NCI-H524 (cell line): ENCODE results near the gene HMX1.

Experiments
- DNase-seq, 2 experiments: peaks; one replicate each; lab custom pipeline; 2025; lab: John Stamatoyannopoulos, UW

The HMX1 gene

DNA sequence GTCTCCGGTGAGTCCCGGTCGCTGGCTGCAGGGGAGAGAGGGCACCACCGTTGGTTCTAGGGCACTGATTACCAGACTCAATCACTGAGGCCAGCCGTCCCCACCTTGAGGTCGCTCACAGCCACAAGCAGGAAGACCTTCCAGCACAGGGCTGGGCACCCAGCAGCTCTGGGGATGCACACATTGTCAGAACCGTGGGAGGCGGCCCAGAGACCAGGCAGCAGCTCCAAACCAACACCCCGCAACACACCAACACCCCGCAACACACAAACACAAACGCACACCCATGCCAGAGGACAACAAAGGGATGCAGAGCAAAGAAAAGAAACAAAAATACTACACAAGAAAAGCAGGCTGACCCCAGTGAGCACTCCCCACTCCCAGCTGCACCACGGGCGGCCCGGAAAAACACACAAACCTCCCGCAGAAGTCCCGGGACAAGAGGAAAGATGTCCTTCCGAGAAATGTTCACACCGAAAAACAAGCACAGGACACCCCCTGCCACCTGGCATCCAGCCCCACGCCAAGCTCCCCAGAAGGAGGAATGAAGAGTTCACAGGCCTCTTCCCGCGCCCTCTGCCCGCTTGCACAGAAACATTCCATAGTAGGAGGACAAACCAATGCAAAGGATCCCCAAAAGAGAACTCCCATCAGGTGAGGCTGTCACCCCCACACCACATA, 3.2 kb downstream of the HMX1 start:
- no peak for DNase-seq

DNA sequence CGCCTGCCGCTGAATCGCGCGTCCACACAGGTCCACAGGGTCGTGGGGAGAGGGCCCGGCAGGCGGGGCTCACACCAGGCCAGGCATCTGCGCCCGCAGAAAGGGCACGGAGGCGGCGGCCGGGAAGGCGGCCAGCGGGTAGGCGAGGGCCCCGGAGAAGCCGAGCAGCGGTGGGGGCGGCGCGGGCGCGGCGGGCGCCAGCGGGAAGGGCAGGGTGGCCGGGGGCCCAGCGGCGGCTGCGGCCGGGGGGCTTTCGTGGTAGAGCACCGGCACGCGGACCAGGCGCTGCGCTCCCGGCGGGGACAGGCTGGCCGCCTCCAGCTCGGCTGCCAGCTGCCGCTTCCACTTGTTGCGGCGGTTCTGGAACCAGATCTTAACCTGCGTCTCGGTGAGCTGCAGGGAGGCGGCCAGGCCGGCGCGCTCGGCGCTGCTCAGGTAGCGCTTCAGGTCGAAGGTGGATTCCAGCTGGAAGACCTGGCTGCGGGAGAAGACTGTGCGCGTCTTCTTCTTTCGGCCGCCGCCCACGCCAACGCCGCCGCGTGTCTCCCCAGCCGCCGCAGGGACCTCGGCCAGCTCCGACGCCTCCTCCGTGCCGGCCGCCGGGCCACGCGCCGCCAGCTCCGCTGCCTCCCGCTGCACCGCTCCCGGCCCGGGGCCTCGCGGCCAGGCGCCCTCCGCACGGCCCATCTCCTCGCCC, 3.9 kb downstream of the HMX1 start:
- DNase-seq, result no peak

DNA sequence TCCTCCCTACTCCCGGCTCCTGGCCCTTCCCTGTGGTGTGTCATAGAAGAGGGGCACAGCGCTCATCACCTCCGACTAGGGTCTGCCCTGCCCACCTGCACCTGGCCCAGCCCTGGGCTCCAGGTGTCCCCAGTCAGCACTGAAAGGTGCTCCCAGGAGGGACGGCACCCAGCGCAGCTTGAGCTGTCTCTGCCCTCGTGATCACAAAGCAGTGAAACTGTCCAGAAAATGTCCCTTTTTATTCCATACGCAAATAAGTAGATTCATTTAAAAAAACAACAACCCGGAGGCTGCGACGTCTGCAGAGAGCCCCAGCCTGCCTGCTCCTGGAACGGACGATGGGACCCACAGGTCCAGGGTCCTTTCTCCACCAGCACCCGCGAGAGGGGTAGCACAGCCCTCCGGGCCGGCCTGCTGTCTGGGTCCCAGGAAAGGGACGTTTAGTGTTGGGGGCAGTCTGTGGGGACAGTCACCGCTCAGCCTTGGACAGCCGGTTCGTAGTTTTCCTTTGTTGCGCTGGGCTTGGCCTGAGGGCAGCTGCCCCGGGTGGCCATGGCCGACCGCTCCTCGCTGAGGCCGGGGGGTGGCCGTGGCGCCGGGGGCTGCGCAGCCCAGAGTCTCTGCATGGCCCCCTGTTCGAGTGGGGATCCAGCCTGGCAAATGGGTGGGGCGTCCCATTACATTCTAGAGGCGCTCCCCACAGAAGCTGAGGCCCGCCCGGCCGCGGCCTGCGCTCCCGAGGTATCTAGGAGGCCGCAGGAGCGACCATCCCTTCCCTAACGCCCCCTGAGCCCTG, 4.6 kb downstream of the HMX1 start:
- no peak for DNase-seq

DNA sequence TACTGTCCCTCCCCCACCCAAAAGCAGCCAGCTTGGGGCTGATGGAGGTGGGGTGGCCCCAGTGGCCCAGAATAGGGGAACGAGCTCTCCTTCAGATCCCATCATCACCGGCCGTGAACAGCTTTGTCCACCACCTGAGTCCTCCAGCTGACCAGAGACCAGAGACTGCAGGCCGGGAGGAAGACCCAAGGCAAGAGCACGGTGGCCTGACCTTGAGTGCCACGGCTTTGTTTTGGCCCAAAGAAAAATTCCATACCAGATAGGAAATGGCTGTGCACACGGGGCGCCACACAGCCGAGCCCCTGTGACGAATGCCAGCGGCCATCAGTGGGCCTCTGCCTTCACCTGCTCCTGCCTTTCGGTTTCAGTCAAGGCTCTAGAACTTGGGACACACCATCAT, 5.2 kb downstream of the HMX1 start:
- DNase-seq, result no peak

DNA sequence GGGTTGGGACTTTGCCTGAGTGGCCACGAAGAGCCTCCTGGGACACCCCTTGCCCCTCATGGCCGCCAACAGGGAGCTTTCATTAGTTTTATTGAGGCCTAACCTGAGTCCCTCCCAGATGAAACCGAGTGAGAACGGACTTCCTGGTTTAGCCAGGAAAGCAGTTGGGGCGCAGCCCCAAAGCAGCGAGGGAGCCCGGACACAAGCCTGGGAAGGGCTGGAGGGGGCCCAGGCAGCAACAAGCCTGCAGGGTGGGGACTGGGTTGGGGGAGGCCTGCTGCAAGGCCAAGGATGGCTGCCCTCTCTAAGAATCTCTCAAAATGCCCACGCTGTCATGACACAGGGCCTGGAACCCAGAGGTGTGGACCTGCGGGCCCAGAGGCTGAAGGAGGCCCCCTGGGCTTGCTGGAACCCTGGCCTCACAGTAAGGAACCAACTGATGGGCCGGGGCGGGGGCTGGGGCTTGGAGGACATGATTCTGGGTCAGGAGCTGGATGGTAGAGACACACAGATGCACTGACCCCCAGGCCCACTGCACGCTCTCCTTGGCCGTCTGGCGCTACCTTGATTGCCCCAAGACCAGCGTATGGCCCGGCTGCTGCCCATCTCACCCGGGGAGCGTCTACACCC, 5.8 kb downstream of the HMX1 start:
- DNase-seq, result no peak

DNA sequence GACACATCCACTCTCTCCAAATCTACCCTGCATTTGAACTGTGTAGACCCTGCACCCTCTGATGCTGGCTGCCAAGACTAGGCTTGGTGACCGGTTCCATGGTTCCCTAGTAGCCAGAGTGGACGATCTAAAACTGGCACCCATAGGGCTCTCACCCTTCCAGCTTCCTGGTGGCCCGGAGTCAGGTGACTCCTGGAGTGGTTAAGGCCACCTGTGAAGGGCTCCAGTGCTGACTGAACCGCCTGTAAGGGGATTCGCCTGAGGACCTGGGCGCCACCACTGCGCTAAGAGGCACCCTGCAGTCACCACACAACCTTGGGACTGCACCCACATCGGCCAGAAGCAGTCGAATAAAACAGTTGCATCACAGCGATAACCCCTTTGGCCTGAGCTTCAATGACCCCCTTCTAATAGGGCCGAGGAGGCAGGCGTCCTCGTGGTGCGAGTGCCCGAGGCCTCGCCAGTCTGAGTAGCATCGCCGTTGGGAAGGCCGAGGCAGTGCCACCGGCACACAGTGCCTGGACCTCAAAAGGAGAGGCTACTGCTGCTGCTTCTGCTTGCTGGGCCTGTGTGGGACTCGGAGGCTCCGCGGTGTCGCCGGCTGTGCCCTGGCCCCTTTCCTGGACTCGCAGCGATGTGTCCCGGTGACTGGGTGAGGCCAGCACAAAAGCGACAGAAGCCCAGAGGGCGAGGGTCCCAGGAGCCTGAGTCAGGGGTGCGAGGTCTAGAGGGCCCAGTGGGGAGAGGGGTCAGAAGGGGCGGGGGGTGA, 6.5 kb downstream of the HMX1 start:
- DNase-seq, result no peak

DNA sequence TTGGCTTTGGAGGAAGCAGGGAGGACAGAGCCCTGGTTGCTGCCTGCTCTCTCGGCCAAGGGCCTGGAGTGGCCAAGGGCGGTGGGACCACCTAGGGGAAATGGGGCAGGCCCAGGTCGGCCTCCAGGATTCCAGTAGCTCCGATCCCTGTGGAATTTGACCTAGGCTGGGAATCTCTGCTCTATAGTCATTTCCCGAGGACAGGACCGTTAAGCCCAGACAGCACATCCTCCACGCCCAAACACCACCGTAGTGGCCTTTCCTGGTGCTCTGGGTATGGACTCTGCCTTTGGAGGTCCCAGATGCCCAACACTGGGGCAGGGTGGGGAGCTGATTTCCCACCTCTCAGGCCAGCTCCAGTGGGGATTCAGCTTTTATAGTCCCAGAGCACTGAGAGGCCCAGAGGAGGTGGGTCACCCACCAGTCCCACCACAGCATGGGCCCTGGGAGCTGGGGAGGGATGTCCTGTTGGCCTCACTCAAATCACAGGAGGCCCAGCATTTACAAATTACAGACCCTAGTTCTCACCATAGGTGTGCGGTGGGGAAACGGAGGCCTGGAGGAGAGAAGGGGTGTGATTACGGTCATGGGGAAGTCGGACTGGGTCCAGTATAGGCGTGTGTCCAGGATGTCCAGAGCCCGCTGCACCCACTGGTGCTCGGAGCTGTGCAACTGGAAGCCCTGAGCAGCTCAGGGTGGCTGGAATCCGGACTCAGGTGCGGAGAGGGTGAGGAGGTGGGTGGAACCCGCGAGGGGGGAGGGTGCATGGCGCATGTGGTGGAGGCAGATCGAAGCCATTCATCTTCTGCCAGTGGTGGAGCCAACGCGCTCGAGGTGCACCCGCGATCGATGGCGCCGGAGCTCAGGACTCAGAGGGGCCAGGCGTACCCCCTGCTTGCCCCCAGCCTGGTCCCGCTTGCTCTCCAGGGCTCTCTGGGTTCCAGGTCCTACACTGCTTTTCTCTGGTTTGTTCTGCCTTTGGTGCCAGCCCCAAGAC, 7.7 kb downstream of the HMX1 start:
- DNase-seq, result no peak

DNA sequence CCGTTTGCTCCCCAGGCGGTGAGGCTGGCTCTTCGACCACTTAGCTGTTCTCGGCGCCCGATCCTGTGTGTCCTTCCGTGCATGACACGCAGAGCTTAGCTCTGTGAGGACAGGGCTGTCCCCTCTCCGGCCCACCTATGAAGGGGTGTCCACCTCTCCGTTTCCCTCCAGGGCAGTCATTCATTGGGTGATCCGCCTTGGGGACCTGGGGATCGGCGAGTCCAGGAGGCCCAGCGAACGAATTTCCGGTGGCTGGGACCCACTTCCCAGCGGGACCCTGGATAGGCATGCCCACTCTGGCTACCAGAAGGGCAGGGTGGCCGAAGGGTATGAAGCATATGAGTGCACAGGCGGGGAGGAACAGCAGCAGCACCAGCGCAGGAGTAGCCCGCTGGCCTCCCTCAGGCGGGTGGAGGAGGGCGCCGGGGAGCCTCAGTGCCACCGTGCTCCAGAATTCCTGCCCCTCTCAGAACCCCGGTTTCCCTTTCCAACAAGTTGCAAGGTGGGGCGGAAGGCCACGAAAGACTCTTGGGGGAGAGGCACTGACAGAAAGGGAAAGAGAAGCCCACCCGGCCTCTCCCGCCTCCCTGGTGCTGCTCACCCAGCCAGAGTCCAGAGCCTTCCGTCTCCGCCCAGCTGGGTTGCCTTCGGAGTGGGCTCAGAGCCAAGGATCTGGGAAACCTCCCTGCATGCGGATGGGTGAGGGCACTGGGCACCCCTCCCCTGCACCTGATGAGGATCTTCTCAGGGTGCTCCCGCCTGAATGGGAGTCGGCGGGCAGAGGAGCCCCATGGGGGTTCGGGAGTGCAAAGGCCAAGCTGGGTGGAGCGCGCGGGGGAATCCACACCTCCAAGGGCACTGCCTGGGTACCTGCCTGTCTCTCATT, 8.6 kb downstream of the HMX1 start:
- no peak for DNase-seq

DNA sequence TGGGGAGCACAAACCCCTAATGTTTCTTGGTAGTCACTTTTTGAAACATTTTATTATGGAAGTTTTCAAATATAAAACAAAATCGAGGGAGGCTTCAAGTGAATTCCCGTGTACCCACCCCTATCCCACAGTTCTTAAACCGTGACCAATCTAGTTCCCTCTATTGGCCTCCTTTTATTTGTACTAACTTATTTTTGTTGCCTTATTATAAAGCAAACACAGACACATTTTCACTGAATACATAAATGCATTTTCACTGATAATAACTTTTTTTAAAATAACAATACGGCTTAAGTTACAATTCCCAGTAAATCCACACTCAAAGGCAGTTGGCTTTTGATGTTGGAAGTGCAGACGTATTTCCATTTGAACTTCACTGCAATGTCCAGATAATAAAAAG, 9.3 kb downstream of the HMX1 start:
- DNase-seq, result no peak

DNA sequence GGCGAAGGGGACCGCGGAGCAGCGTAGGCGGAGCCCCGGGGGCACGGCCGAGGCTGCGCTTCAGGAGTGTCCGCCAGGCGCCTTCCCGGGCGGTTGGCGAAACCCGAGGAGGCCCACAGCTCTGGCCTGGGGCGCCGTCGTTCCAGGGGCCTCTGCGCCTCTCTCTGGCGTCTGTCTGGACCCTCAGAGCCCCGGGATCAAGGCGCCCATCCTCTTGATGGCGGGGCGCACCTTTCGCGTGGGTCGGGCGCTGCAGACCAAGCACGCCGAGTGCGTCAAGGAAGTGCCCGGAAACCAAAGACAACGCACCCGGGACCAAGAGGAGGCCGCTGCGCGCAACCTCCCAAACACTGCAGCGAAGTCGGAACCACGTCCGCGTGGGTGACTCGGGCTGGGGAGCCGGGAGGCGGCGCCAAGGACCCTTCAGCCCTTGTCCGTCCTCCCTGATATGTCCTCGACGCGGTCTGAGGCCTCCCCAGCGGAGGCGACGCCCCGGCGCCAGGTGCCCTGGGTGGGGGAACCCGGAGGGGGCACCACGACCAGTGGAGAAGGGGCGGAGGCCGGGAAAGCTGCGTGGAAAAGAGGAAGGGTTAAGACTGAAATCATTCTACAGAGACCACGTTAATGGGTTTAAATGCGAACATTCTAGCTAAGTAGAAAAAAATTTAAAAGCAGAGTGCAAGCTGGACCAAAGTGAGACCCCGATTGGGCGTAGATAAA, 9.9 kb downstream of the HMX1 start:
- DNase-seq, result no peak

DNA sequence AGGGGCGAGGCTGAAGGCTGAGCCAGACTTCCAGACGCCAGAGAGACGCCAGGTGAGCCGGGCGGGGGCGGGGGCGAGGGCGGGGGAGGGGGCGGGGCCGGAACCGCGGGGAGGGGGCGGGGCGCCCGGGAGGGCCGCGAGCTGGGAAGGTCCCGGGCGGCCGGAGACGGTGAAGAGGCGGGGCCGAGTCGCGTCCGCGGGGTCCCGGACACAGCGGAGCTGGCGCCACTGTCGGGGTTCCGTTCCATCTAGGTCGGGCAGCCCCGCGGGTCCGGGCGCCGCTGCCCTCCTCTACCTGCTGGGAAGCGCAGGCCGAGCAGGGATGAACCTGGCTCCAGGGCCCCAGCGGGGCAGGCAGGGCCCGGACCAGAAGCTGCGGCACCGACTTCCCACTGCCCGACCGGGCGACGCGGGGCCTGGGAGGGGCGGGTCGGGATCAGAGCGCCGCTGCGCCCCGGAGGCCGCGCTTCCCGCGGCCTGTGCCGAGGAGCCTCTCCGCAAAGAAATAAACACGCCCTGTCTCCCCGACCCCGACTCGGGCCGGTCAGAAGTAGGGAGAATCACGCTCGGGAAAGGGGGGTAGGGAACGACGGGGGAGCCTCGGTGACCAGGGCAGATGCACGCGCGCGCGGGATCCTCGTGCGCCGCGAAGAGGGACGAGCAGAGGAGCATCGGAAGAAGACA, 10.6 kb downstream of the HMX1 start:
- no peak for DNase-seq

DNA sequence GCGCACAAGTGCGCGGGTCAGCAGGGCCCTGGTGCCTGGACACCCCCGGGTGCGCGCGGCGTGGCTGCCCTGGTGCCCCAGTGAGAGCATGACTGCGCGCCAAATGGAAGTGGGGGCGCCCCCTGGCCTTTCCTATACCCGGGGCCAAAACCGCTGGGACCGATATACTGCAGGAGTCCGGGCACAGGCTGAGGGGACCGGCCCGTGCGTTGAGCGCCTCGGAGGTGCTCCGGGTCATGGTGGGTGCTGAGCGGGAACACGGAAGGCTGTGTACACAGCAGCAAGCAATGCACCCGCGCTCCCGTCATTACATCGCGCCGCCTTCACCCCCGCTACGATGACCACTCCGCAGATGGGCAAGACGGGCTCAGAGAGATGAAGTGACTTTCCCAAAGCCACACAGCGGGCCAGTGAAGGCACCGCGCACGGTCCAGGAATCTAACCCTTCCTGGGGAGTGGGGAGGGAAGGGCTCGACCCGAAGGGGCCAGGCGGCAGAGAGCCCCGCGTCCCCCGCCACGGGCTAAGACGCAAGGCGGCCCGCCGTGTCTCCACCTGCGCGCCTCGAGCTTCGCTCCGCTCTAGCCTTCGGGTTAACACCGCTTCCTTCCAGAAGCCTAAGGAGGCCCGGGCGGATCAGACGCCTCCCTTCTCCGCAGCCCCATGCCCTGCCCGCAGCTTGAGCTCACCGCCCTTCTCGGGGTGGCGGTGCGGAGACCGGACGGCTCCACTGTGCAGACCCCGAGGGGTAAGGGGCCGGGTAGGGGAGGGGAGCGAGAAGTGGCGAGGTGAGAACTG, 11.3 kb downstream of the HMX1 start:
- DNase-seq, result no peak

DNA sequence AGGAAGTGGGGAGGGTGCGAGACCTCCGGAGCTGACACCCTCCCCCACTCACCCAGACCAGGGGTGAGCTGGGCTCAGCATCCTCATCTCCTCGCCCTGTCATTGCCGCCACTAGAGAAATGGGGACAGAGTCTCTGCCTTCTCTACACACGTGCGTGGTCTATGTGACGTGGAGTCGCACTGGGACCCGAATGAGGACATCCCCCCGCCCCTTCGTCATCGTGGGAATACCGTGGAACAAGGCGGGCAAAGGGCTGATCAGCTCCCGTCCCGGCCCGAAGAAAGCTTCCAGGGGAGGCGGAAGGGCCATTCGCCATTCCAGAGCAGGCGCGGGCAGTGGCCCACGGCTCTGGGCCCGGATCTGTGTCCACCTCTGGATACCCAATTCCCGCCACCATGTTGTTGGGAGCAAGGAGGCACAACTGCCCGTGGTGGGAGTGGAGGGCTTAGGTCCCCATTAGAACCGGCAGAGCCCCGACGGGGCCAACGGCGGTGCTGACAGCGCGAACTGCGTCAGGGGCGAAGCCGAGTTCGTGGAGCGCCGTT, 12.0 kb downstream of the HMX1 start:
- no peak for DNase-seq

DNA sequence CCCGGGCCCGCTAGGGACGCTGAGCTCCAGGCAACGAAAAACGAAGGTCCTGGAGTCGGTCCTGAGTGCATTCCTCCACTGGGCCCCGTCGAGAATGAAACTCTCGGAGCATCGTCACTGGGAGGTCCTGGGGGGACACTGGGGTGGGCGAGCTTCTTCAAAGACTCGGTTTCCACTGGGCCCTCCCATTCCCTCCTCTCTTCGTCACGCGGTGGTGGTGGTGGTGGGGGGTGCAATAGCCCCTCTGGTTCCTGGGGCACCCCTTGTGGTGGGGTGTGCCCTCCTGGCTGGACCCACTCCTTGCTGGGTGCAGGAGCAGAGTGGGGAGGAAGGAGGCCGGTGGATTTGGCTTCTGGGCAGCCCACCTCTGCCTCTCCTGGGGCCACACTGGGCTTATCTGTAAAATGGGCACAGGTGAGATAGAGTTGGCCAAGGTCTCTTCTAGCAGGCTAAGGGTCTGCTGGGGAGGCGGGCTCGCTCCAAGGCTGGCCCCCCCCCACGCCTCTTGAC, 12.9 kb downstream of the HMX1 start:
- no peak for DNase-seq

DNA sequence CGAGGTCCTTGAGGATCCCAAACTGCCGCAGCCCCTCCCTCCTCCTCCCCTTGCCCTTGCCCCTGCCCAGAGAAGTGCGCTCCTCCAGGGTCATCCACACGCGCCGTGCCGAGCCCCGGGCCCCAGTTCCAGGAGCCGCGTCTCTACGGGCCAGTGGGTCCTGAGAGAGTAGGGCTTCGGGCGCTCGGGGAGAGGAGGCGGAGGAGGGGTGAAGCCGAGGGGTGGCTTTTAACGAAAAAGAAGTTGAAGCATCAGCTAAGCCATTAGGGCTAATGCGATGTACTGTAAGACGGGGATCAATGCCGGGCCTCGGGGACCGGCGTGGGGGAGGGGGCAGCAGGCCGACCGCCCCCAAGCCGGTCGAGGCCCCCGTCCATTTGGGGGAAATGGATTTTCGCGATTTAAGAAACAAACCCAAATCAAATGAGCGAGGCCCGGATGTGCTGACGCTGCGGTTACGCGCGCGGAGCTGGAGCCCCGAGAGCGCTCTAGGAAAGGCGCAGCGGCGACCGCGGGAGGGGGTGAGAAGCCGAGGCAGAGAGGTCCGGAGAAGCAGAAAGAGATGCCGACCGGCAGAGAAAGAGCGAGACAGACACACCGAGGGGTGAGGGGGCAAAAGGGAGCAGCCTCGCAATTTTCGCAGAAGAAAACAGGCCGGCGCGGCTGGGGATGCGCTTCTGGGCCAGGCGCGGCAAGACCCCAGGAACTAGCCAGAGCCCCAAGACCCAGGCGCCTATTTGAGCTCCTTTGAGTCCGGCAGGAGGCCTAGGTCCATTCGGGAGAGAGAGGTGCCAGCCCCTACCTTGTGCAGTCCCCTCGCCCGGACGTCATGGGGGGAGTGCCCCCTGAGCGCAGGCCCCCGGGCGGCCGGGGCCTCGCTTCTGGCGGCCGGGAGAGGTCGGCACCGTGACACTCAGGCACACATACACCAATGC, 13.6 kb downstream of the HMX1 start:
- DNase-seq, result no peak
